Calu3 (cell line): ENCODE results near the gene FSCN2. TPM values are rescaled to one million over a fixed set of nuclear protein-coding genes. Genes with fewer than 3 reads are reported as not detected.

Source experiments
- BruUV-seq: library from RNA; stranded (reverse); fragments of 400-500 nt; replicated peaks from 2 replicates; lab custom pipeline; 2021; lab: Mats Ljungman, UMichigan
- CTCF ChIA-PET: fragments of 300-600 bp; sonication (Branson Sonifier 250); formaldehyde crosslinking; loops from one replicate; lab custom pipeline; 2022; ENCODE audit warnings: antibody characterized with exemption; lab: Charles Lee
- DNase-seq: peaks from one replicate; pipeline ENCODE4 v3.0.0; 2022
- H3K27ac Mint-ChIP-seq: one replicate; pipeline ENCODE4 v1.8.0; 2022; ENCODE audit warnings: mixed read lengths; ENCODE audit not compliant: unreplicated experiment
- H3K27me3 Mint-ChIP-seq: one replicate; pipeline ENCODE4 v1.8.0; 2022; ENCODE audit warnings: mixed read lengths; ENCODE audit not compliant: unreplicated experiment
- H3K36me3 Mint-ChIP-seq: one replicate; pipeline ENCODE4 v1.8.0; 2022; ENCODE audit warnings: mild to moderate bottlenecking, moderate library complexity, mixed read lengths; ENCODE audit not compliant: insufficient read depth, unreplicated experiment
- H3K4me1 Mint-ChIP-seq: one replicate; pipeline ENCODE4 v1.8.0; 2022; ENCODE audit warnings: mild to moderate bottlenecking, low read depth, mixed read lengths; ENCODE audit not compliant: unreplicated experiment
- H3K4me3 Mint-ChIP-seq: one replicate; pipeline ENCODE4 v1.8.0; 2022; ENCODE audit warnings: mild to moderate bottlenecking, low read depth, moderate library complexity, mixed read lengths; ENCODE audit not compliant: unreplicated experiment
- H3K9me3 Mint-ChIP-seq: one replicate; pipeline ENCODE4 v1.8.0; 2022; ENCODE audit warnings: low read depth, mixed read lengths; ENCODE audit not compliant: unreplicated experiment
- CTCF ChIP-seq: fragments of 200-600 bp; IDR thresholded peaks from one replicate; pipeline ENCODE4 v1.8.0; 2022; ENCODE audit warnings: antibody characterized with exemption; ENCODE audit not compliant: unreplicated experiment
- intact Hi-C: fragments of 100-400 bp; cut with micrococcal nuclease; formaldehyde crosslinking; loops from one replicate; pipeline ENCODE4 v1.10.0; 2022; ENCODE audit not compliant: unreplicated experiment
- total RNA-seq: library from RNA; stranded (reverse); gene quantifications from 2 replicates; pipeline ENCODE4 v1.2.3, GENCODE V29; 2022

FSCN2 gene
- total RNA-seq, 1 experiment from 2014 or later: 5.5 TPM

GRCh38 chr17:81532490-81533287 lies 4.5 kb downstream of the FSCN2 start:
- no TSS peak for BruUV-seq
- no peak for TF ChIP-seq CTCF
- Mint-ChIP-seq H3K4me1 (peaks cover 1% of the 10 kb centered on the region), H3K4me3 (no peak overlapping the region), H3K9me3 (no peaks in the 10 kb centered on the region), H3K27me3 (peaks cover 32% of the 10 kb centered on the region), H3K27ac (no peak overlapping the region), H3K36me3 (peaks cover 25% of the 10 kb centered on the region)
- DNase-seq: no peak
- CTCF ChIA-PET: no interaction called here
- intact Hi-C loops: no loop called here

- intact Hi-C loops: no loop called here
- Mint-ChIP-seq H3K36me3 (peaks cover 24% of the 10 kb centered on the region), H3K27ac (no peak overlapping the region), H3K4me3 (no peak overlapping the region), H3K4me1 (peaks cover 7% of the 10 kb centered on the region), H3K27me3 (peaks cover 25% of the 10 kb centered on the region), H3K9me3 (no peaks in the 10 kb centered on the region)
- TF ChIP-seq CTCF: no peak
- CTCF ChIA-PET: no interaction called here
- no peak for DNase-seq
- no TSS peak for BruUV-seq
Observed at GRCh38 chr17:81533339-81534141, 5.4 kb downstream of the FSCN2 start.

DNA sequence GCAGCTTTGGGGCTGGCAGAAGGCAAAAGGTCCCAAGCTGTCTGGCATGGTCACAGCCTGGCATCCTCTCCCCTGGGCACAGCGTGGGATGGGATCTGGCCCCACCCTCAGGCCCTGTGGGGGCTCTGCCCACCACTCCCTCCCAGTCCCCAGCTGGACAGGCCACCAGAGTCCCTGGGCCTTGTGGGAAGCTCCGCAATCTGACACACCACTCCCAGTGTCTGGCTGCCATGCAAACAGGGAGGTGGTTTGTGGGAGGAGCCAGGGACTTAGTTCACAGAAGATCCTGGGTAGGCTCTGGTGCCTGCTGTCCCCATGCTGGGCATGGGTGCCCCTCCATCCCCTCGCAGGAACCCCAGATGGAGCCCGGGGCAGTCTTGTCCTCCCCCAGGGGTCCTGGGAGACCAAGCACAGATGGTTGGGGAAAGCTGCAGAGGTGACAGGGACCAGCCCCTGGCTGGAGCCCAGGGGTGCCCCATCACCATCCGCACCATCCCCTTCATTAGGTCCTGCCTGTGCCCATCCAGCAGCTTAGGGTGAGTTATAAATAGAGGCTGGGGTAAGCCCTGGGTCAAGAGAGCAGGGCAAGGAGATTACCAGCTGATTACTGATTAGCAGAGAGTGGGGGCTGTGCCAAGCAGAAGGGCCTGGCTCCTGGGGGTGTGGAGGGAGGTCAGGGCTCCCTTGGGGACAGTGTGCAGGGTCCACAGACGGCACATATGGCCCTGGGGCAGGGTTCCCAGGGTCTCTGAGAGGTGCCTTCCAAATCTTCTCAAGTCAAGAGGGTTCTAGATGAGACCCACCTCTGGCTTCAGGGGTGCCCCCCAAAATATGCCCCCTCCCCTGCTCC lies 6.2 kb downstream of the FSCN2 start:
- intact Hi-C loops: no loop called here
- Mint-ChIP-seq H3K4me1 (peaks cover 7% of the 10 kb centered on the region), H3K4me3 (no peak overlapping the region), H3K36me3 (peaks cover 19% of the 10 kb centered on the region), H3K9me3 (no peaks in the 10 kb centered on the region), H3K27ac (no peak overlapping the region), H3K27me3 (peaks cover 17% of the 10 kb centered on the region)
- TF ChIP-seq CTCF: no peak
- no peak for DNase-seq
- no TSS peak for BruUV-seq
- CTCF ChIA-PET: no interaction called here

DNA sequence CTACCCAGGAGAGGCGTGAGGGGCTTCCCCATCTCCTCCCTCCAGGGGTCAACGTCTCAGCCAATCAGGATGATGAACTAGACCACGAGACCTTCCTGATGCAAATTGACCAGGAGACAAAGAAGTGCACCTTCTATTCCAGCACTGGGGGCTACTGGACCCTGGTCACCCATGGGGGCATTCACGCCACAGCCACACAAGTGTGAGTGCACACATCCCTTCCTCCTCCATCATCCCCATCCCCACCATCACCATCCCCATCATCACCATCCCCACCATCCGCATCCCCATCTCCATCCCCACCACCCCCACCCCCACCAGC lies 6.8 kb downstream of the FSCN2 start:
- no peak overlapping the region for H3K27ac Mint-ChIP-seq
- peaks cover 7% of the 10 kb centered on the region for H3K4me1 Mint-ChIP-seq
- intact Hi-C loops: no loop called here
- H3K9me3 Mint-ChIP-seq: no peaks in the 10 kb centered on the region
- CTCF ChIA-PET: no interaction called here
- H3K27me3 Mint-ChIP-seq: peaks cover 13% of the 10 kb centered on the region
- no TSS peak for BruUV-seq
- no peak for TF ChIP-seq CTCF
- DNase-seq: no peak
- H3K36me3 Mint-ChIP-seq: peaks cover 17% of the 10 kb centered on the region
- H3K4me3 Mint-ChIP-seq: no peak overlapping the region
